Cardiac fibroblast (primary cell): ENCODE data around the gene BCL6B.
A peak's percentile ranks its signal among the peaks of the same experiment; 100 is the strongest.
"Not testable (repeated sequence)": the region's sequence is repeated elsewhere in the genome, so short reads cannot be mapped to it uniquely, and the experiment has no call there.

Experiments
- DNase-seq, 2 donors: peaks; one replicate each; pipeline versions ENCODE4 v3.0.0 to v3.0.0-alpha.2; 2010; ENCODE audit warnings: low read depth in 2 of 2
- H3K4me3 ChIP-seq, 2 donors: replicated peaks in 1 of 2; 1 replicate in 1 of 2; 2 replicates in 1 of 2; pipeline ENCODE4 v1.5.1; 2011; ENCODE audit warnings: low read depth in 2 of 2, low read length in 2 of 2, mild to moderate bottlenecking in 2 of 2, moderate library complexity in 1 of 2
- CTCF ChIP-seq: IDR thresholded peaks from one replicate; pipeline ENCODE4 v1.5.1; 2011; ENCODE audit warnings: low read depth, mild to moderate bottlenecking, low read length, inconsistent platforms

The BCL6B gene

DNA sequence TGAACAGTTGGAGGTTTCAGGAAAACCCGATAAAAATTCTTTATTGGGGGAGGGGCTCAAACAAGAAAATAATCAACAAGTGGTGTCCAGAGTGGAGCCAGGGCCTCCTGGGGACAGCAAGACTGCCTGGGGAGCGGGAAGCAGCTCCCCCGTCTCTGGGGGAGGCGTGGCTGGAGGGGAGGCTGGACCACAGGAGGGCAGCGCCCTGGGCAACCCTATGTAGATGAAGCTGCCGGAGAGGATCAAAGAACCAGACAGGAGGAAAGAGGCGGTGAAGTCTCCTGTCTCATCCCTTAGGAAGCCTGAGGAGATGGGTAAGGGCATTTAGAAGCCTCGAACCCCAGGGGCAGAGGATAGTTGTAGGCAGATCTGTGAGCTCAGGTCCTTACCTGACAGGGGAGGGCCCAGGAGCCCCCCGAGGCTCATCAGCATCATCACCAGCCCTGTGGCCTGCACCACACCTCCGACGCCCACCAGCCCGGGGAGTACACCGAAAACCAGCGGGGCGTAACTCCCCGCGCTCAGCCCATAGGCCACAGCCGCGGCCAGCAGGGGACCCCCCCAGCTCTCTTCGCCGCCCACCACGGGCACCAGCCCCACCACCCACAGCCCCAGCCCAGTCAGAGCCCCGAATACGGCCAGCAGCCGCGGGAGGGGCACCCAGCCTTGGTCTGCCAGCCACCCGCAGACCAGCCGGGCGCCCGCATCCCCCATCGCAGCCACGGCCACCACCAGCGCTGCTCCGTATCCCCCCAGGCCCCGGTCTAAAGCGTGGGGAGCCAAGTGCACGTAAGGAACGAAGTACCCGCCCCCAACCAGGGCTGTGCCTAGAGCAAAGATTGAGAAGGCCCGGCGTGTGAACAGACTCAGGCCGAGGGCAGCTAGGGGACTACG is 19.0 kb downstream of the BCL6B start:
- peak overlapping the region in 1 of 2 donors; percentile 48 for H3K4me3 ChIP-seq
- peak in 1 of 2 donors; percentile 16 for DNase-seq
- no peak for TF ChIP-seq CTCF

- DNase-seq: no peak
- peak overlapping the region; percentile 48 to 49 for H3K4me3 ChIP-seq
- no peak for TF ChIP-seq CTCF
Measured at GRCh38 chr17:7042501-7043181, 19.8 kb downstream of the BCL6B start.

DNA sequence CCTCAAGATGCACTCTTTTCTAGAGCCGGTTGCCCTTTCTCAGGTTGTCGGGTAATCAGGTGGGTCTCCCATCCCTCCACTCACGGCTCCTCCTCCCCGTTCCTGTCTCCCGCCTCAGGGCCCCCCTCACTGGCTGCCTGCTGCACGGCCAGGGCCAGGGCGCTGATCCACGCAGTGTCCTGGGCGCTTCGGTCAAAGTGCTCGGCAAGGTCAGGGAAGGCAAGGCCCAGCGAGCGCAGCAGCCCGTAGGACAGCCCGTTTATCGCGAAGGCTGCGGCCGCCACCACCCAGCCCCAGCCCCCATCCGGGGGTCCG is 20.3 kb downstream of the BCL6B start:
- TF ChIP-seq CTCF: no peak
- peak overlapping the region; percentile 48 to 49 for H3K4me3 ChIP-seq
- no peak for DNase-seq

DNA sequence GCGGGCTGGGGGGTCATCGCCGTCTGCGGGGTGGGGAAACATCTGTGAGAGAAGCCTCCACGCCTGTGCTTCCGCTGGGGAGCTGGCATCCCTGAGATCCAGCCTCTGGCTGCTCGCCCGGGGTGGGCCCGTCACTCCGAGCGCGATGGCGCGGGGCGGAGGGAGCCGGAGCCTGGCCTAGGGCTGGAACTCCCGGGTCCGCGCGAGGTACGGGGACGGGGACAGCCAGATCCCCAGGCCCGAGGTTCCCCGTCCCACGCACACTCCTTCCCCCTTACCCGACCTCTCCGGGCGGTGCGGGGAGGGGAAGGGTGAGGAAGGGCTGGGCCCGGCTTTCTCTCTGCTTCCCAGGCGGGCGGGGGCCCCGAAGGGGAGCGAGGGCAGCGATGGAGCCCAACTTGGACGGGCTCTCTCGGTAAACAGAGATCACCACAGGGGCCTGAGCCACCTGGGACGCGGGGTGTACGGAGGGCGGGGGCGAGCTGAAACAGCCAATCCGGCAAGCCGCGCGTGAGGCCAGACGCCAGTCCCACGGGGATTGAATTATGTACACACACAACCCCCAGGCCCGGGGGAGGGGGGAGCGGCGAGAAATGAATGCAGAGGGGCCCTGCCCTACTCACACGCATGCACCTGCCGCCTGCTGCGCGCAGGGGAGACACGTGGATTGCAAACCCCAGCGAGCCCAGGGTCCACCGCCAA is 20.8 kb downstream of the BCL6B start, which contains the start of gene SLC16A11:
SLC16A11 (minus strand) TSS at position 596 of the 702 bp plus-strand sequence; CDS start at position 17, 579 bp downstream.
- TF ChIP-seq CTCF: no peak
- peak within 1 kb of the TSS; percentile 48 to 49 for H3K4me3 ChIP-seq
- DNase-seq: peak; percentile 56 to 58

DNA sequence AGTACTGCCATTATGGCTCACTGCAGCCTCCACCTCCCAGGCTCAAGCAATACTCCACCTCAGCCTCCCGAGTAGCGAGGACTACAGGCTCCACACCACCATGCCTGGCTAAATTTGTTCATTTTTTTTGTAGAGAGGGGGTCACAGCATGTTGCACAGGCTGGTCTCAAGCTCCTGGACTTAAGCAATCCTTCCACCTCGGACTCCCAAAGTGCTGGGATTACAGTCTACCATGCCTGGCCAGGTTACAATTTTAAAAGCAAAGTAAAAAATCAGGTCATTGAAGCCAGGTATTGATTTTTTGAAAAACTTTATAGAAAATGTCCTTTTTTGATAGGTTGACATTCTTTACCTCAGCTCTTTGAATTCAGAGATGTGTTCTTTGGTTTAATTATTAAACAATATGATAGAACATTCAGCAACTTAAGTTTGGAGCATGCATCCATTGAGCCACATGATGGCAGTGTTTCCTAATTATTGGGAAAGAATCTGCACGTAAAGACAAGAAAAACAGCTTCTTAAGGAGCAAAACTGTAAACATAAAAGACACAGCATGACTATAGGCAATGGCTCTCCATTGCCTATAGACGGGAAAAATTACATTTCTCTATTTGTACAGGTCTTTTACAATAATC is 22.8 kb downstream of the BCL6B start:
- DNase-seq: peak; percentile 90 to 92
- peak; percentile 72 for TF ChIP-seq CTCF
- no peak overlapping the region for H3K4me3 ChIP-seq

DNA sequence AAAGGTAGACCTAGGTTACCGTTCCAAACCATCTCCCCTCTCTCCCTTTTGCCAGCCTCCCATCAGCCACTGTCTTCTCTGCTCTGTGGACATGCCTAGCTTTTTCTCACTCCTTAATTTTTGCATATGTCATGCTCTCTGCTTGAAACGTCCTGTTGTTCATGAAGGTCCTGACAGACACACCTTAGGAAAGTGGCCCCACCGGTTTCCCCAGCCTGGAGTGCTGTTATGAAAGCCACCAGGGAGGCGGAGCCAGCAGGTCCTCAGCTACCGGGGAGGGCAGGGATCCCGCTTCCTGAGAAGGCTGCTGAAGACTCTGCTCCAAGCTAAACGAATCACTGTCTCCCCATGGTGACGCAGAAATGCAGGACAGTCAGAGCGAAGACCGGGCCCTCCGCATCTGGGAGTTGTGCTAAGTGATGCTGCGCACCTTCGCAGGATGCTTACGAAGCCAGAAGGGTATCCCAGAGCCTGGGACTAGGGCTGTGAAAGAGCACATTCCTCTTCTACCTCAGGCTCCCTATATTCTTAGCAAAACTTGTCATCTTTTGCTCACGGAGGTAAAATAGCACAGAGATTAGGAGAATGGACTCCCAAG is 23.4 kb downstream of the BCL6B start:
- H3K4me3 ChIP-seq: no peak overlapping the region
- DNase-seq: no peak
- no peak for TF ChIP-seq CTCF

- peak in 1 of 2 donors; percentile 17 for DNase-seq
- not testable (repeated sequence) for H3K4me3 ChIP-seq
Measured at GRCh38 chr17:7046725-7047397, 24.0 kb downstream of the BCL6B start.
